HepG2 (cell line): Measurements from ENCODE around the gene ANKZF1. TPM values are rescaled to one million over a fixed set of nuclear protein-coding genes. Genes with fewer than 3 reads are reported as not detected.
A peak's percentile ranks its signal among the peaks of the same experiment; 100 is the strongest.

Source experiments
- ATF7-NPFF ChIP-seq: sonication (generic); formaldehyde crosslinking; IDR thresholded peaks from 2 replicates; pipeline ENCODE4 v1.8.1; 2023; ENCODE audit warnings: mild to moderate bottlenecking, low read depth, missing genetic modification reagents, moderate library complexity
- CBX5 ChIP-seq: sonication (generic); formaldehyde crosslinking; IDR thresholded peaks from 2 replicates; pipeline ENCODE4 v1.4.0; 2020; ENCODE audit warnings: missing genetic modification reagents, borderline replicate concordance
- FOXP1 ChIP-seq, 2 experiments: fragments of 450-650 bp in 1 of 2; IDR thresholded peaks; 2 replicates each; pipeline ENCODE4 v1.6.1; 2017 to 2018; ENCODE audit warnings: antibody characterized with exemption in 1 of 2
- HDAC6 ChIP-seq: fragments of 200-600 bp; sonication (generic); IDR thresholded peaks from 2 replicates; pipeline ENCODE4 v1.7.0; 2017; ENCODE audit warnings: mild to moderate bottlenecking, antibody characterized with exemption, low read length, low read depth
- HOXA7 ChIP-seq: sonication (generic); formaldehyde crosslinking; IDR thresholded peaks from 2 replicates; pipeline ENCODE4 v1.8.1; 2022; ENCODE audit warnings: mild to moderate bottlenecking, missing genetic modification reagents, moderate library complexity
- KDM3A ChIP-seq: IDR thresholded peaks from 2 replicates; pipeline ENCODE4 v1.6.1; 2018; ENCODE audit warnings: low read depth, missing compliant biosample characterization
- MED1 ChIP-seq: sonication (generic); formaldehyde crosslinking; IDR thresholded peaks from 2 replicates; pipeline ENCODE4 v1.4.0; 2020; ENCODE audit warnings: missing genetic modification reagents
- MYPOP ChIP-seq: sonication (generic); formaldehyde crosslinking; IDR thresholded peaks from 2 replicates; pipeline ENCODE4 v1.8.1; 2023; ENCODE audit warnings: mild to moderate bottlenecking, moderate library complexity, missing genetic modification reagents
- NCOA5 ChIP-seq: sonication (generic); formaldehyde crosslinking; IDR thresholded peaks from 2 replicates; pipeline ENCODE4 v1.4.0; 2020; ENCODE audit warnings: missing genetic modification reagents
- NKX3-1 ChIP-seq: sonication (generic); formaldehyde crosslinking; IDR thresholded peaks from 2 replicates; pipeline ENCODE4 v1.5.0; 2020; ENCODE audit warnings: missing genetic modification reagents
- NR2F6 ChIP-seq, 2 experiments: IDR thresholded peaks; 2 replicates each; pipeline ENCODE4 v1.6.1; 2016; ENCODE audit warnings: antibody characterized with exemption in 1 of 2, mild to moderate bottlenecking in 1 of 2
- ONECUT2 ChIP-seq: sonication (generic); formaldehyde crosslinking; IDR thresholded peaks from 2 replicates; pipeline ENCODE4 v1.4.0; 2020; ENCODE audit warnings: missing genetic modification reagents
- PHB2 ChIP-seq: fragments of 450-650 bp; IDR thresholded peaks from 2 replicates; pipeline ENCODE4 v1.6.1; 2018; ENCODE audit not compliant: partially characterized antibody
- POLR2AphosphoS5 ChIP-seq: IDR thresholded peaks from 2 replicates; pipeline ENCODE4 v1.6.1; 2012; ENCODE audit warnings: low read depth, low read length
- SIX1 ChIP-seq: sonication (generic); formaldehyde crosslinking; IDR thresholded peaks from 2 replicates; pipeline ENCODE4 v1.4.0; 2020; ENCODE audit warnings: missing genetic modification reagents, borderline replicate concordance
- SRSF9 ChIP-seq: fragments of 200-400 bp; formaldehyde crosslinking; IDR thresholded peaks from 2 replicates; pipeline ENCODE4 v1.6.1; 2018; ENCODE audit warnings: borderline replicate concordance, mild to moderate bottlenecking, low read depth, low read length; ENCODE audit not compliant: insufficient read depth, poor library complexity, severe bottlenecking
- TAF15 ChIP-seq: fragments of 200-400 bp; formaldehyde crosslinking; IDR thresholded peaks from one replicate; pipeline ENCODE4 v1.6.1; 2018; ENCODE audit warnings: mild to moderate bottlenecking, low read depth, low read length; ENCODE audit not compliant: poor library complexity, severe bottlenecking
- ZNF24 ChIP-seq: fragments of 450-650 bp; IDR thresholded peaks from 2 replicates; pipeline ENCODE4 v1.6.1; 2017; ENCODE audit warnings: antibody characterized with exemption, mild to moderate bottlenecking
- ZNF326 ChIP-seq: sonication (generic); formaldehyde crosslinking; IDR thresholded peaks from 2 replicates; pipeline ENCODE4 v1.4.0; 2020; ENCODE audit warnings: missing genetic modification reagents, borderline replicate concordance
- ZNF343 ChIP-seq: sonication (generic); formaldehyde crosslinking; IDR thresholded peaks from 2 replicates; pipeline ENCODE4 v1.4.0; 2020; ENCODE audit warnings: mild to moderate bottlenecking, missing genetic modification reagents
- ZNF44 ChIP-seq: sonication (generic); formaldehyde crosslinking; IDR thresholded peaks from 2 replicates; pipeline ENCODE4 v1.5.1; 2020; ENCODE audit warnings: mild to moderate bottlenecking, missing genetic modification reagents
- ZNF501 ChIP-seq: sonication (generic); formaldehyde crosslinking; IDR thresholded peaks from 2 replicates; pipeline ENCODE4 v1.5.1; 2020; ENCODE audit warnings: mild to moderate bottlenecking, moderate library complexity, missing genetic modification reagents
- ZNF543 ChIP-seq: sonication (generic); formaldehyde crosslinking; IDR thresholded peaks from 2 replicates; pipeline ENCODE4 v1.4.0; 2020; ENCODE audit warnings: mild to moderate bottlenecking, missing genetic modification reagents
- ZNF577 ChIP-seq: sonication (generic); formaldehyde crosslinking; IDR thresholded peaks from 2 replicates; pipeline ENCODE4 v1.4.0; 2020; ENCODE audit warnings: mild to moderate bottlenecking, low read depth, missing genetic modification reagents, borderline replicate concordance
- ZSCAN12 ChIP-seq: sonication (generic); formaldehyde crosslinking; IDR thresholded peaks from 2 replicates; pipeline ENCODE4 v1.9.0; 2021; ENCODE audit warnings: mild to moderate bottlenecking, missing genetic modification reagents
- ZSCAN29 ChIP-seq: sonication (generic); formaldehyde crosslinking; conservative IDR thresholded peaks from 2 replicates; pipeline ENCODE4 v1.4.0; 2020; ENCODE audit warnings: mild to moderate bottlenecking, missing genetic modification reagents
- polyA plus RNA-seq, 8 experiments: library from polyadenylated mRNA; depleted of rRNA in 3 of 8; stranded (reverse) in 7 of 8; unstranded in 1 of 8; fragments of >200 nt; fragmentation: Illumina TruSeq in 4 of 8; extraction: Trizol in 4 of 8; gene quantifications; 2 replicates each; pipeline versions ENCODE4 v1.2.1 to v1.2.3, GENCODE V29; 2011 to 2016; ENCODE audit warnings: low read depth in 4 of 8, missing spikeins in 1 of 8, mixed read lengths in 1 of 8; ENCODE audit not compliant: insufficient read depth in 1 of 8
- total RNA-seq, 5 experiments: library from RNA; depleted of rRNA; stranded (reverse); fragments of >200 nt; fragmentation: Illumina TruSeq; extraction: Trizol; gene quantifications; 2 replicates each; pipeline ENCODE4 v1.2.3, GENCODE V29; 2016; ENCODE audit warnings: low read depth in 1 of 5
- TF ChIP-seq, protein P1 (sequence below): sonication (generic); formaldehyde crosslinking; IDR thresholded peaks from 2 replicates; pipeline ENCODE4 v1.9.0; 2021; ENCODE audit warnings: missing genetic modification reagents, borderline replicate concordance
- TF ChIP-seq, protein P2 (sequence below): sonication (generic); formaldehyde crosslinking; IDR thresholded peaks from 2 replicates; pipeline ENCODE4 v1.8.1; 2023; ENCODE audit warnings: mild to moderate bottlenecking, missing genetic modification reagents

Gene ANKZF1
- total and polyA plus RNA-seq, 2 of the 13 experiments (the other 11 are each of a cell fraction or from before 2014, with no cell fraction given): 25.3 to 128 TPM

GRCh38 chr2:219245148-219245898 is 15.7 kb downstream of the ANKZF1 start, which contains the start of the genes GLB1L and STK16 (continued):
- no peak for TF ChIP-seq FOXP1 (IDR thresholded peaks at IDR 0.05)
- no peak; the same call in 1 of the 2 replicates for TF ChIP-seq FOXP1 (CRISPR knock-in tag; IDR thresholded peaks at IDR 0.05)
- TF ChIP-seq ZSCAN29 (CRISPR knock-in tag): peak; percentile 72; the same call in 1 of the 2 replicates
- TF ChIP-seq, protein P1, sequence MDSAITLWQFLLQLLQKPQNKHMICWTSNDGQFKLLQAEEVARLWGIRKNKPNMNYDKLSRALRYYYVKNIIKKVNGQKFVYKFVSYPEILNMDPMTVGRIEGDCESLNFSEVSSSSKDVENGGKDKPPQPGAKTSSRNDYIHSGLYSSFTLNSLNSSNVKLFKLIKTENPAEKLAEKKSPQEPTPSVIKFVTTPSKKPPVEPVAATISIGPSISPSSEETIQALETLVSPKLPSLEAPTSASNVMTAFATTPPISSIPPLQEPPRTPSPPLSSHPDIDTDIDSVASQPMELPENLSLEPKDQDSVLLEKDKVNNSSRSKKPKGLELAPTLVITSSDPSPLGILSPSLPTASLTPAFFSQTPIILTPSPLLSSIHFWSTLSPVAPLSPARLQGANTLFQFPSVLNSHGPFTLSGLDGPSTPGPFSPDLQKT: peak; percentile 43; the same call in 1 of the 2 replicates
- TF ChIP-seq ZNF24: no peak
- TF ChIP-seq SIX1 (CRISPR knock-in tag): no peak
- TF ChIP-seq MED1 (CRISPR knock-in tag): peak; percentile 92
- TF ChIP-seq, protein P2, sequence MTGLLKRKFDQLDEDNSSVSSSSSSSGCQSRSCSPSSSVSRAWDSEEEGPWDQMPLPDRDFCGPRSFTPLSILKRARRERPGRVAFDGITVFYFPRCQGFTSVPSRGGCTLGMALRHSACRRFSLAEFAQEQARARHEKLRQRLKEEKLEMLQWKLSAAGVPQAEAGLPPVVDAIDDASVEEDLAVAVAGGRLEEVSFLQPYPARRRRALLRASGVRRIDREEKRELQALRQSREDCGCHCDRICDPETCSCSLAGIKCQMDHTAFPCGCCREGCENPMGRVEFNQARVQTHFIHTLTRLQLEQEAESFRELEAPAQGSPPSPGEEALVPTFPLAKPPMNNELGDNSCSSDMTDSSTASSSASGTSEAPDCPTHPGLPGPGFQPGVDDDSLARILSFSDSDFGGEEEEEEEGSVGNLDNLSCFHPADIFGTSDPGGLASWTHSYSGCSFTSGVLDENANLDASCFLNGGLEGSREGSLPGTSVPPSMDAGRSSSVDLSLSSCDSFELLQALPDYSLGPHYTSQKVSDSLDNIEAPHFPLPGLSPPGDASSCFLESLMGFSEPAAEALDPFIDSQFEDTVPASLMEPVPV (CRISPR knock-in tag): no peak
- TF ChIP-seq PHB2: no peak
- TF ChIP-seq NCOA5 (CRISPR knock-in tag): no peak
- no peak for TF ChIP-seq HOXA7 (CRISPR knock-in tag)
- no peak for TF ChIP-seq ONECUT2
- no peak for TF ChIP-seq MYPOP (CRISPR knock-in tag)
- TF ChIP-seq ZNF543 (CRISPR knock-in tag): no peak
- TF ChIP-seq HDAC6: no peak
- peak; percentile 79; the same call in 1 of the 2 replicates for TF ChIP-seq CBX5 (CRISPR knock-in tag)
- TF ChIP-seq NKX3-1 (CRISPR knock-in tag): peak; percentile 95
- peak; percentile 79 for TF ChIP-seq TAF15
- TF ChIP-seq ZSCAN12: no peak
- TF ChIP-seq ATF7-NPFF: peak; percentile 91
- no peak for TF ChIP-seq ZNF326 (CRISPR knock-in tag)
- 0 out of 2 replicates have a peak, but pooled peaks have one; percentile 29 for TF ChIP-seq ZNF577
- no peak for TF ChIP-seq SRSF9
- peak; percentile 99 for TF ChIP-seq ZNF501
- TF ChIP-seq ZNF44 (CRISPR knock-in tag): 0 out of 2 replicates have a peak, but pooled peaks have one; percentile 68
- TF ChIP-seq ZNF343 (CRISPR knock-in tag): peak; percentile 85; the same call in 1 of the 2 replicates
- peak; percentile 84; the same call in 1 of the 2 replicates for TF ChIP-seq KDM3A (CRISPR knock-in tag)
- peak; percentile 55; the same call in 1 of the 2 replicates for TF ChIP-seq NR2F6 (IDR thresholded peaks at IDR 0.05)
- TF ChIP-seq NR2F6 (CRISPR knock-in tag; IDR thresholded peaks at IDR 0.05): peak; percentile 44; the same call in 1 of the 2 replicates
- peak; percentile 96 for TF ChIP-seq POLR2AphosphoS5
